Measurements from ENCODE around the gene TNK1. TPM values are rescaled to one million over a fixed set of nuclear protein-coding genes. Genes with fewer than 3 reads are reported as not detected.

TNK1 gene
- total and polyA plus RNA-seq, 9 of the 15 experiments (the other 6 are each of a cell fraction or from before 2014, with no cell fraction given) = 0.28 to 5.2 (median 2.1) TPM

GRCh38 chr17:7351665-7352502, 29.0 kb upstream of the TNK1 start, which contains the start of gene KCTD11:
KCTD11 (plus strand) TSS chr17:7352162.
- intact Hi-C loops (cut with micrococcal nuclease) = loop anchor here (5.0 kb wide), 1 partner anchor 130 kb away; the partner anchor contains the start of genes POLR2A and SLC35G6
- H2AFZ ChIP-seq (ENCODE audit: low read depth, low read length) = peak within 1 kb of the TSS; percentile 84
- no peaks in the 10 kb centered on the region for H3K9me3 ChIP-seq (replicated peaks; ENCODE audit: control insufficient read depth, insufficient read depth, low read depth, low read length)
- ATAC-seq (peak; percentile 86), FAIRE-seq (no peak), DNase-seq (ENCODE audit: extremely low read depth in 1 of 4, low spot score in 3 of 4) (peak; percentile 88 to 91 (median 88))
- H3K27me3 ChIP-seq (ENCODE audit: control insufficient read depth in 2 of 2, insufficient read depth in 2 of 2, low read length in 2 of 2) = no peaks in the 10 kb centered on the region
- POLR2A ChIA-PET = interaction anchor here (0.6 to 4.6 kb wide), 6 partner anchors 11 to 232 kb away, joined by 3 to 15 read pairs (median 4); partner anchors contain the start of genes ACAP1, GPS2, MPDU1 and SLC2A4
- under 1% methylated on average over 25 of the region's 91 CpGs for WGBS (ENCODE audit: insufficient coverage, low coverage, missing lambda C conversion rate)
- H3K79me2 ChIP-seq (ENCODE audit: control insufficient read depth, insufficient read depth, low read length) = peaks cover 8% of the 10 kb centered on the region
- peaks cover 3 to 70% of the 10 kb centered on the region in 2 experiments; a peak in 3 of 5 replicates for H3K4me1 ChIP-seq (replicated peaks in 1 of 2; ENCODE audit: control insufficient read depth in 2 of 2, insufficient read depth in 2 of 2, low read length in 2 of 2)
- peak within 1 kb of the TSS; percentile 88 for H3K27ac ChIP-seq (ENCODE audit: extremely low read depth, low read depth, low read length)
- peak within 1 kb of the TSS; percentile 79 to 92 for H3K9ac ChIP-seq (ENCODE audit: insufficient read depth in 1 of 2, low read depth in 2 of 2, low read length in 2 of 2)
- H3K4me2 ChIP-seq (ENCODE audit: insufficient read depth, low read length) = peak within 1 kb of the TSS; percentile 80
- H3K4me3 ChIP-seq = peak within 1 kb of the TSS; percentile 72
- in situ Hi-C loops (cut with MboI) = loop anchor here (10.0 kb wide), 1 partner anchor 203 kb away; the partner anchor contains the start of gene TNFSF13
- no TSS peak for BruUV-seq (replicated peaks)
- H4K20me1 ChIP-seq (replicated peaks; ENCODE audit: control insufficient read depth, insufficient read depth, low read length) = no peaks in the 10 kb centered on the region
- no peaks in the 10 kb centered on the region for H3K36me3 ChIP-seq (ENCODE audit: control insufficient read depth, insufficient read depth, low read length)
- CTCF ChIA-PET (ENCODE audit: low intra/inter-chr PET ratio) = interaction anchor here (0.7 to 1.0 kb wide), 2 partner anchors 127 to 307 kb away, joined by 3 to 4 read pairs; partner anchors contain the start of gene ZBTB4
- no peaks in the 10 kb centered on the region for H3K9me1 ChIP-seq (ENCODE audit: control insufficient read depth, insufficient read depth, low read length)
- no peak for TF ChIP-seq RFX7 (CRISPR knock-in tag; IDR thresholded peaks at IDR 0.05)
- TF ChIP-seq SMAD4 (CRISPR knock-in tag; conservative IDR thresholded peaks at IDR 0.05) = peak; percentile 93
- TF ChIP-seq ZNF511 (CRISPR knock-in tag; IDR thresholded peaks at IDR 0.05) = no peak
- TF ChIP-seq ZBTB7A (IDR thresholded peaks at IDR 0.05; ENCODE audit: borderline replicate concordance, control insufficient read depth, low read depth, low read length) = peak; percentile 70
- peak; percentile 84 for TF ChIP-seq HIVEP1 (CRISPR knock-in tag; IDR thresholded peaks at IDR 0.05)
- no peak for TF ChIP-seq MCM3 (IDR thresholded peaks at IDR 0.05)
- TF ChIP-seq FIP1L1 (IDR thresholded peaks at IDR 0.05; ENCODE audit: low read depth, low read length, poor library complexity, severe bottlenecking) = peak; percentile 39
- 0 out of 2 replicates have a peak, but pooled peaks have one; percentile 7 for TF ChIP-seq TCF3 (CRISPR knock-in tag; IDR thresholded peaks at IDR 0.05)
- TF ChIP-seq ELF1 (tag; IDR thresholded peaks at IDR 0.05) = peak; percentile 59; the same call in 1 of the 2 replicates
- no peak for TF ChIP-seq ZNF717 (CRISPR knock-in tag; IDR thresholded peaks at IDR 0.05)
- peak; percentile 67 for TF ChIP-seq ZFX (CRISPR knock-in tag; IDR thresholded peaks at IDR 0.05)
- TF ChIP-seq NR1H2 (CRISPR knock-in tag; IDR thresholded peaks at IDR 0.05) = no peak
- peak; percentile 16 to 59; a peak in 3 of 4 replicates for TF ChIP-seq MAZ (CRISPR knock-in tag; conservative IDR thresholded peaks at IDR 0.05 in 1 of 2, IDR thresholded peaks at IDR 0.05 in 1 of 2)
- peak; percentile 95 for TF ChIP-seq EGR1 (conservative IDR thresholded peaks at IDR 0.05)
- TF ChIP-seq NONO (IDR thresholded peaks at IDR 0.05; ENCODE audit: low read depth in 2 of 2, low read length in 1 of 2) = 0 out of 4 replicates have a peak, but pooled peaks of 1 of the 2 experiments have one; percentile 8
- TF ChIP-seq NCOR1 (IDR thresholded peaks at IDR 0.05) = peak; percentile 52
- TF ChIP-seq VEZF1 (CRISPR knock-in tag; IDR thresholded peaks at IDR 0.05) = peak; percentile 89
- TF ChIP-seq SAFB (IDR thresholded peaks at IDR 0.05; ENCODE audit: borderline replicate concordance, low read depth, low read length) = peak; percentile 87
